Osteocyte (in vitro differentiated cells): ENCODE data around the gene ZNF775. TPM values are rescaled to one million over a fixed set of nuclear protein-coding genes. Genes with fewer than 3 reads are reported as not detected.

Experiments used
- DNase-seq: peaks from one replicate; pipeline ENCODE4 v3.0.0; 2021; ENCODE audit warnings: mixed read lengths; ENCODE audit not compliant: unreplicated experiment; ENCODE audit errors: extremely low spot score
- H3K27ac Mint-ChIP-seq: one replicate; pipeline ENCODE4 v1.8.0; 2021; ENCODE audit warnings: mild to moderate bottlenecking, mixed read lengths; ENCODE audit not compliant: unreplicated experiment
- H3K27me3 Mint-ChIP-seq: one replicate; pipeline ENCODE4 v1.8.0; 2021; ENCODE audit warnings: mixed read lengths; ENCODE audit not compliant: unreplicated experiment
- H3K36me3 Mint-ChIP-seq: one replicate; pipeline ENCODE4 v1.8.0; 2021; ENCODE audit warnings: mixed read lengths; ENCODE audit not compliant: unreplicated experiment
- H3K4me1 Mint-ChIP-seq: one replicate; pipeline ENCODE4 v1.8.0; 2021; ENCODE audit warnings: mixed read lengths; ENCODE audit not compliant: unreplicated experiment
- H3K4me3 Mint-ChIP-seq: one replicate; pipeline ENCODE4 v1.8.0; 2021; ENCODE audit warnings: mild to moderate bottlenecking, moderate library complexity, mixed read lengths; ENCODE audit not compliant: unreplicated experiment
- H3K9me3 Mint-ChIP-seq: one replicate; pipeline ENCODE4 v1.8.0; 2021; ENCODE audit warnings: mixed read lengths; ENCODE audit not compliant: unreplicated experiment
- CTCF ChIP-seq: fragments of 200-600 bp; sonication (generic); IDR thresholded peaks from 2 replicates; pipeline ENCODE4 v1.5.0; 2021; ENCODE audit warnings: antibody characterized with exemption, mild to moderate bottlenecking, moderate library complexity
- long read RNA-seq: library from polyadenylated mRNA; unstranded; transcript quantifications from one replicate; pipeline ENCODE4 v2.0.0, GENCODE V29; 2021
- total RNA-seq: library from RNA; stranded (reverse); gene quantifications from 2 replicates; pipeline ENCODE4 v1.2.1, GENCODE V29; 2021

Gene ZNF775
- 5.9 and 8.0 TPM in 2 replicates for total RNA-seq
- long read RNA-seq: 0 reads

GRCh38 chr7:150378853-150379440 lies at the start of gene ZNF775:
ZNF775 (plus strand) TSS chr7:150379330; CDS start chr7:150388471, 9,141 bp downstream.
- H3K9me3 Mint-ChIP-seq: no peaks in the 10 kb centered on the region
- H3K36me3 Mint-ChIP-seq: peaks cover 5% of the 10 kb centered on the region
- H3K27ac Mint-ChIP-seq: peak within 1 kb of the TSS; percentile 93
- peak within 1 kb of the TSS; percentile 92 for H3K4me3 Mint-ChIP-seq
- no peak for TF ChIP-seq CTCF
- H3K27me3 Mint-ChIP-seq: no peaks in the 10 kb centered on the region
- DNase-seq: peak; percentile 98
- H3K4me1 Mint-ChIP-seq: peaks cover 47% of the 10 kb centered on the region

- H3K4me3 Mint-ChIP-seq: no peak overlapping the region
- no peak for TF ChIP-seq CTCF
- H3K27ac Mint-ChIP-seq: no peak overlapping the region
- no peak for DNase-seq
- no peaks in the 10 kb centered on the region for H3K4me1 Mint-ChIP-seq
- no peaks in the 10 kb centered on the region for H3K36me3 Mint-ChIP-seq
- no peaks in the 10 kb centered on the region for H3K9me3 Mint-ChIP-seq
- no peaks in the 10 kb centered on the region for H3K27me3 Mint-ChIP-seq
Observed at GRCh38 chr7:150329331-150330120, 49.6 kb upstream of the ZNF775 start.

- no peaks in the 10 kb centered on the region for H3K27me3 Mint-ChIP-seq
- no peaks in the 10 kb centered on the region for H3K9me3 Mint-ChIP-seq
- no peaks in the 10 kb centered on the region for H3K36me3 Mint-ChIP-seq
- no peak overlapping the region for H3K27ac Mint-ChIP-seq
- no peak for TF ChIP-seq CTCF
- no peak for DNase-seq
- H3K4me1 Mint-ChIP-seq: no peaks in the 10 kb centered on the region
- H3K4me3 Mint-ChIP-seq: no peak overlapping the region
Observed at GRCh38 chr7:150330211-150330885, 48.8 kb upstream of the ZNF775 start.

- Mint-ChIP-seq H3K36me3 (no peaks in the 10 kb centered on the region), H3K4me3 (no peak overlapping the region), H3K27me3 (no peaks in the 10 kb centered on the region), H3K4me1 (no peaks in the 10 kb centered on the region), H3K9me3 (no peaks in the 10 kb centered on the region), H3K27ac (no peak overlapping the region)
- DNase-seq: no peak
- no peak for TF ChIP-seq CTCF
Observed at GRCh38 chr7:150332852-150333635, 46.1 kb upstream of the ZNF775 start.
